Duodenal mucosa (tissue), 2 donors: ENCODE measurements around the gene CBLN3.

Experiments used
- H3K27ac ChIP-seq: one replicate; pipeline ENCODE4 v1.7.0; 2013; ENCODE audit warnings: low read depth, low read length
- H3K27me3 ChIP-seq, 2 donors: one replicate each; pipeline ENCODE4 v1.7.0; 2013; ENCODE audit warnings: low read length in 2 of 2, control low read depth in 1 of 2; ENCODE audit not compliant: insufficient read depth in 2 of 2, control insufficient read depth in 1 of 2
- H3K36me3 ChIP-seq, 2 donors: one replicate each; pipeline ENCODE4 v1.7.0; 2013; ENCODE audit warnings: low read length in 2 of 2, control low read depth in 1 of 2; ENCODE audit not compliant: insufficient read depth in 2 of 2, control insufficient read depth in 1 of 2
- H3K4me1 ChIP-seq, 2 donors: one replicate each; pipeline ENCODE4 v1.7.0; 2013; ENCODE audit warnings: low read length in 2 of 2, control low read depth in 1 of 2; ENCODE audit not compliant: insufficient read depth in 2 of 2, control insufficient read depth in 1 of 2
- H3K4me3 ChIP-seq, 2 donors: one replicate each; pipeline ENCODE4 v1.7.0; 2013; ENCODE audit warnings: low read length in 2 of 2, low read depth in 1 of 2
- H3K9ac ChIP-seq, 2 donors: one replicate each; pipeline ENCODE4 v1.7.0; 2013; ENCODE audit warnings: low read length in 2 of 2, low read depth in 1 of 2
- H3K9me3 ChIP-seq, 2 donors: one replicate each; pipeline ENCODE4 v1.7.0; 2013; ENCODE audit warnings: low read length in 2 of 2, control low read depth in 1 of 2; ENCODE audit not compliant: control insufficient read depth in 1 of 2

CBLN3 gene

GRCh38 chr14:24404814-24405213 lies 24.7 kb downstream of the CBLN3 start:
- peaks cover 14 to 18% of the 10 kb centered on the region in 2 donors for H3K4me1 ChIP-seq
- H3K9ac ChIP-seq: no peak overlapping the region
- H3K27me3 ChIP-seq: no peaks in the 10 kb centered on the region
- no peaks in the 10 kb centered on the region for H3K9me3 ChIP-seq
- peaks cover 3 to 21% of the 10 kb centered on the region in 2 donors for H3K36me3 ChIP-seq
- no peak overlapping the region for H3K27ac ChIP-seq
- no peak overlapping the region for H3K4me3 ChIP-seq

DNA sequence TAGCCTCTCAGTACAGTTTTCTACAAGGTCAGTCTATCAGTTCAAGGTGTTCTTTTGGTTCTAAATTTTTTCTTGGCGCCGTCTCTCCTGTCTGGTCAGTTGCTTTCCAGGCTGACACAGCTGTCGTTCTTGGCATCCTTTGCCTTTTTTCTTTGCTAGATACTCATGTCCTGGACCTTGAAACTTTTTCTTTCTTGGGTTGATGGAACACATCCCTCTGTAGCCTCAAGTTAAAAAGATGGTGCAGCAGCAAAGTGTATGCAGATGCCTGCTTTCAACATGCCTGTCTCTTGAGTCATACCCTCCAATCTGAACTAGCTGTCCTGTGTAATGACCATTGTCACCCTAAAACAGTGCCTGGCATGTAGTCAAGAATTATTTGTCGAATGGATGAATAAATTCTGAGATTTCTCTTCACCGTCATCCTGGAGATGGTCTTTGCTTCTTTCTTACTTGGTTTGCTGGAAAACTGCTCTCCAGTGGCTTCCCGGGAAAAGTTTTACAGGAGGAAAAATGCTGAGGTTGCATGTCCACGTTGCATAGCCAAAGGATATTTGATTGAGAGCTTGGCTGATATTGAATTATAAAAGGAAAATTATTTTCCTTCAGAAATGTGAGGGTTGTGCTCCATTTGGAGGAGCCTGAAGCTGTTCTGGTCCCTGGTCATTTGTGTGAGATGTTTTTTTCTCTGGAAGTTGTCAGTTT lies 26.0 kb downstream of the CBLN3 start:
- Histone ChIP-seq H3K4me1 (peaks cover 21 to 24% of the 10 kb centered on the region in 2 donors), H3K27ac (no peak overlapping the region), H3K9ac (no peak overlapping the region), H3K9me3 (no peaks in the 10 kb centered on the region), H3K4me3 (no peak overlapping the region), H3K36me3 (peaks cover 1 to 8% of the 10 kb centered on the region in 2 donors), H3K27me3 (no peaks in the 10 kb centered on the region)

GRCh38 chr14:24401810-24402702 lies 27.4 kb downstream of the CBLN3 start:
- Histone ChIP-seq H3K27me3 (no peaks in the 10 kb centered on the region), H3K36me3 (no peaks in the 10 kb centered on the region), H3K4me1 (peaks cover 24 to 29% of the 10 kb centered on the region in 2 donors), H3K27ac (no peak overlapping the region), H3K4me3 (no peak overlapping the region), H3K9ac (no peak overlapping the region), H3K9me3 (no peaks in the 10 kb centered on the region)

- Histone ChIP-seq H3K4me1 (peaks cover 24 to 29% of the 10 kb centered on the region in 2 donors), H3K4me3 (peak overlapping the region; percentile 78 to 79), H3K36me3 (no peaks in the 10 kb centered on the region), H3K9me3 (no peaks in the 10 kb centered on the region), H3K9ac (peak overlapping the region in 1 of 2 donors; percentile 60), H3K27ac (no peak overlapping the region), H3K27me3 (no peaks in the 10 kb centered on the region)
Measured at GRCh38 chr14:24399999-24400718, 29.3 kb downstream of the CBLN3 start.

- peaks cover 24 to 29% of the 10 kb centered on the region in 2 donors for H3K4me1 ChIP-seq
Measured at GRCh38 chr14:24399447-24399822, 30.0 kb downstream of the CBLN3 start.

DNA sequence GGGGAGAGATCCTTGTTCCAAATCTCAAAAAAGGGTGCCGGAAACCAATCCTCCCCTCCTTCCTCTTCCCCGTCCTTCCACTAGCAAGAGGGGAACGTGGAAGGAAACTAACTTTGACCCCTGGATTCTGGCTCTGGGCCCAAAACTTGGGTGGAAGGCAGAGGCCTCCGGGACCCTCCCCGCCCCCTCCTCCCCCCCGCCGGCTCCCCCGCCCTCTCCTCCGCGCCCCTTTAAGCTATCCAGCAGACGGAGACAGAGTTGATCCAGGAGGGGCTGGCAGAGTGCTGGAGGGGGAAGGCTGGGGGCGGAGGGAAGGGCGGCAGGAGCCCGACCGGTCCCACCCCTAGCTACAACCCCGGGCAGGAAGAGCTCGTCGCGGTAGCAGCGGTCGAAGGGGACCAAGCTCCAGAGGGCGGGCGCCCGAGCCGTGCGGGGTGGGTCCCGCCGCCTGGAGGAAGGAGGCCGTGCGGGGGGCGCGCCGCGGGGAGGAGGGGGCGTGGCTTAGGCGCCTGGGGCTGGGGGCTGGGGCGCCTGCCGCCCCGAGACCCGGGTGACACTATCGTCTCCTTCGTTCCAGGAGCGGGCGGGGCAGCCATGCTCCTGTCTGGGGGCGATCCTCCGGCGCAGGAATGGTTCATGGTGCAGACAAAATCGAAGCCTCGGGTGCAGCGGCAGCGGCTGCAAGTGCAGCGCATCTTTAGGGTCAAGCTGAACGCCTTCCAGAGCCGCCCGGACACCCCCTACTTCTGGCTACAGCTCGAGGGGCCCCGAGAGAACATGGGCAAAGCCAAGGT lies 30.6 kb downstream of the CBLN3 start, which contains the start of gene NYNRIN:
TSS of gene NYNRIN (plus strand) at position 351 of the 794 bp plus-strand sequence. CDS start at position 595, 244 bp downstream.
- Histone ChIP-seq H3K9ac (peak within 1 kb of the TSS; percentile 60 to 61), H3K4me3 (peak within 1 kb of the TSS; percentile 78 to 79), H3K4me1 (peaks cover 24 to 29% of the 10 kb centered on the region in 2 donors), H3K36me3 (no peaks in the 10 kb centered on the region), H3K27ac (no peak within 1 kb of the TSS), H3K9me3 (no peaks in the 10 kb centered on the region), H3K27me3 (no peaks in the 10 kb centered on the region)

More at GRCh38 chr14:24399447-24399822, 30.0 kb downstream of the CBLN3 start:
- Histone ChIP-seq H3K9ac (peak overlapping the region; percentile 60 to 61), H3K4me3 (peak overlapping the region; percentile 78 to 79), H3K9me3 (no peaks in the 10 kb centered on the region), H3K27ac (no peak overlapping the region), H3K27me3 (no peaks in the 10 kb centered on the region), H3K36me3 (no peaks in the 10 kb centered on the region)

DNA sequence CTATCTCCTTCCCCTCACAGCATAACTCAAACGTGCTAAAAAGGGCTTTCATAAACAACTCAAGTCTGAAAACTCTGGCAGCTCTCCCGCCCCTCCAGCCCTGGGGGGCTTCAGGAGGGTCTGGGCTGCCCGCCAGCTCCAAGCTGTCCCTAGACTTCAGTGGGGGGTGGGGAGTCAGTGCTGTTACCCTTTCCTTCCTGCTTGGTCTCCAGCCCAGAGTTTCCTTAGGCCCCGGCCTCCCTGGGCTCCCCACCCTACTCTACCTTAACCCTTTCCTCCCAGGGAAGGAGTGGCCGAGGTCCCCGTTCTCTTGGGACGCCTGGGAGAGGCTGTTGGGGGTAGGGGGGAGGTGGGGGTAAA lies 31.2 kb downstream of the CBLN3 start:
- Histone ChIP-seq H3K9ac (peak overlapping the region; percentile 12 to 47), H3K4me1 (peaks cover 24 to 29% of the 10 kb centered on the region in 2 donors), H3K27me3 (no peaks in the 10 kb centered on the region), H3K27ac (no peak overlapping the region), H3K9me3 (no peaks in the 10 kb centered on the region), H3K36me3 (no peaks in the 10 kb centered on the region), H3K4me3 (peak overlapping the region in 1 of 2 donors; percentile 28)

- Histone ChIP-seq H3K4me1 (peaks cover 24 to 31% of the 10 kb centered on the region in 2 donors), H3K9me3 (no peaks in the 10 kb centered on the region), H3K36me3 (no peaks in the 10 kb centered on the region), H3K27me3 (no peaks in the 10 kb centered on the region), H3K9ac (peak overlapping the region; percentile 12 to 47), H3K4me3 (peak overlapping the region in 1 of 2 donors; percentile 28), H3K27ac (no peak overlapping the region)
Measured at GRCh38 chr14:24397639-24398292, 31.7 kb downstream of the CBLN3 start.
